HepG2 (cell line): ENCODE data around the gene EYA2. TPM values are rescaled to one million over a fixed set of nuclear protein-coding genes. Genes with fewer than 3 reads are reported as not detected.
A peak's percentile ranks its signal among the peaks of the same experiment; 100 is the strongest.

Experiments used
- ATAC-seq: fragments of 200-7000 bp; cut with Tn5 transposase; 3 replicates; pipeline ENCODE4 v1.9.1; 2020; ENCODE audit warnings: mild to moderate bottlenecking, moderate library complexity
- BruUV-seq: library from RNA; stranded (reverse); fragments of 400-500 nt; replicated peaks from 2 replicates; lab custom pipeline; 2021; lab: Mats Ljungman, UMichigan
- CTCF ChIA-PET: fragments of 300-600 bp; formaldehyde crosslinking; extraction: SDS; loops from one replicate; lab custom pipeline; 2021; ENCODE audit warnings: low total read pairs, inconsistent platforms, low intra/inter-chr PET ratio; lab: Yijun Ruan, JAX
- POLR2A ChIA-PET: fragments of 350-600 bp; sonication (Branson Sonifier 250); formaldehyde crosslinking; loops from one replicate; lab custom pipeline; 2020; ENCODE audit warnings: antibody characterized with exemption, inconsistent platforms; lab: Yijun Ruan, JAX
- DNase-seq: peaks from one replicate; pipeline ENCODE4 v3.0.0-alpha.2; 2015; ENCODE audit warnings: low spot score
- FAIRE-seq: peaks from 3 replicates; lab custom pipeline; 2011; peaks lifted over from hg19 to GRCh38; lab: Jason Lieb, UNC
- H2AFZ ChIP-seq: one replicate; pipeline ENCODE4 v1.6.1; 2011; ENCODE audit warnings: low read length, inconsistent platforms
- H3K27ac ChIP-seq: fragments of 300-600 bp; 3 replicates; pipeline ENCODE4 v1.8.0; 2011; ENCODE audit warnings: mixed run types, mild to moderate bottlenecking, mixed read lengths, low read length, inconsistent platforms; ENCODE audit not compliant: insufficient read depth; ENCODE audit errors: extremely low read length
- H3K27me3 ChIP-seq, 2 experiments: fragments of 200-600 bp in 1 of 2; 2 replicates in 1 of 2; 3 replicates in 1 of 2; pipeline versions ENCODE4 v1.6.0 to v1.8.0; 2011; ENCODE audit warnings: low read length in 2 of 2, mild to moderate bottlenecking in 2 of 2, moderate library complexity in 2 of 2, inconsistent platforms in 1 of 2; ENCODE audit not compliant: insufficient read depth in 2 of 2, control insufficient read depth in 1 of 2
- H3K36me3 ChIP-seq, 2 experiments: fragments of 200-600 bp in 1 of 2; replicated peaks in 1 of 2; 2 replicates in 1 of 2; 3 replicates in 1 of 2; pipeline versions ENCODE4 v1.5.1 to v1.8.0; 2011; ENCODE audit warnings: low read length in 2 of 2, inconsistent platforms in 1 of 2; ENCODE audit not compliant: insufficient read depth in 2 of 2, control insufficient read depth in 1 of 2
- H3K4me1 ChIP-seq: 2 replicates; pipeline ENCODE4 v1.5.1; 2012; ENCODE audit warnings: low read length, inconsistent platforms; ENCODE audit not compliant: insufficient read depth
- H3K4me2 ChIP-seq: 2 replicates; pipeline ENCODE4 v1.6.0; 2011; ENCODE audit warnings: low read depth, low read length, inconsistent platforms
- H3K4me3 ChIP-seq, 3 experiments: fragments of 200-600 bp in 1 of 3; sonication (generic), shearing (Covaris generic) in 1 of 3; replicated peaks in 1 of 3; 2 replicates each; pipeline ENCODE4 v1.5.1; 2011 to 2016; ENCODE audit warnings: low read length in 3 of 3, inconsistent platforms in 2 of 3, low read depth in 2 of 3, mild to moderate bottlenecking in 2 of 3, control low read depth in 1 of 3, mixed read lengths in 1 of 3; ENCODE audit not compliant: insufficient read depth in 1 of 3
- H3K79me2 ChIP-seq: one replicate; pipeline ENCODE4 v1.6.1; 2011; ENCODE audit warnings: low read length, inconsistent platforms; ENCODE audit not compliant: insufficient read depth
- H3K9ac ChIP-seq: 2 replicates; pipeline ENCODE4 v1.6.0; 2011; ENCODE audit warnings: mild to moderate bottlenecking, low read depth, low read length, inconsistent platforms; ENCODE audit not compliant: insufficient read depth
- H3K9me3 ChIP-seq: 2 replicates; pipeline ENCODE4 v1.5.1; 2012; ENCODE audit warnings: mild to moderate bottlenecking, low read length
- H4K20me1 ChIP-seq: 2 replicates; pipeline ENCODE4 v1.6.0; 2011; ENCODE audit warnings: inconsistent platforms, mild to moderate bottlenecking, low read length, moderate library complexity; ENCODE audit not compliant: insufficient read depth
- POLR2A ChIP-seq, 2 experiments: IDR thresholded peaks; 2 replicates each; pipeline ENCODE4 v1.6.1; 2011; ENCODE audit warnings: low read depth in 2 of 2, low read length in 2 of 2, mild to moderate bottlenecking in 1 of 2, moderate library complexity in 1 of 2; ENCODE audit not compliant: insufficient read depth in 1 of 2
- PRPF4 ChIP-seq: fragments of 200-400 bp; formaldehyde crosslinking; IDR thresholded peaks from 2 replicates; pipeline ENCODE4 v1.6.1; 2016; ENCODE audit warnings: low read length, low read depth; ENCODE audit not compliant: poor library complexity, severe bottlenecking
- PTBP1 ChIP-seq: fragments of 200-400 bp; formaldehyde crosslinking; IDR thresholded peaks from 2 replicates; pipeline ENCODE4 v1.6.1; 2018; ENCODE audit warnings: low read length, low read depth; ENCODE audit not compliant: poor library complexity, severe bottlenecking
- RBM22 ChIP-seq: fragments of 200-400 bp; formaldehyde crosslinking; optimal IDR thresholded peaks from 2 replicates; pipeline ENCODE3; 2017; ENCODE audit warnings: mild to moderate bottlenecking, low read length, moderate library complexity
- ZNF354B ChIP-seq: sonication (generic); formaldehyde crosslinking; IDR thresholded peaks from 2 replicates; pipeline ENCODE4 v1.8.0; 2022; ENCODE audit warnings: mild to moderate bottlenecking, missing genetic modification reagents
- WGBS: methylation state at CpG from one replicate; pipeline ENCODE4 v1.1.6; 2017; ENCODE audit warnings: low lambda C conversion rate; 5-methylcytosine and 5-hydroxymethylcytosine counted together
- in situ Hi-C: cut with HindIII; loops from 2 replicates; pipeline ENCODE4 v1.10.0; 2017; ENCODE audit warnings: low pct_unique_long_range_greater_than_20kb; ENCODE audit not compliant: extremely low pct_ligation_motif_present
- intact Hi-C: fragments of 100-400 bp; cut with micrococcal nuclease; formaldehyde crosslinking; loops from one replicate; pipeline ENCODE4 v1.10.0; 2022; ENCODE audit not compliant: unreplicated experiment
- polyA plus RNA-seq, 8 experiments: library from polyadenylated mRNA; depleted of rRNA in 3 of 8; stranded (reverse) in 7 of 8; unstranded in 1 of 8; fragments of >200 nt; fragmentation: Illumina TruSeq in 4 of 8; extraction: Trizol in 4 of 8; gene quantifications; 2 replicates each; pipeline versions ENCODE4 v1.2.1 to v1.2.3, GENCODE V29; 2011 to 2016; ENCODE audit warnings: low read depth in 4 of 8, missing spikeins in 1 of 8, mixed read lengths in 1 of 8; ENCODE audit not compliant: insufficient read depth in 1 of 8
- total RNA-seq, 5 experiments: library from RNA; depleted of rRNA; stranded (reverse); fragments of >200 nt; fragmentation: Illumina TruSeq; extraction: Trizol; gene quantifications; 2 replicates each; pipeline ENCODE4 v1.2.3, GENCODE V29; 2016; ENCODE audit warnings: low read depth in 1 of 5
- TF ChIP-seq, protein P1 (sequence below): sonication (generic); formaldehyde crosslinking; IDR thresholded peaks from 2 replicates; pipeline ENCODE4 v1.5.0; 2020; ENCODE audit warnings: mild to moderate bottlenecking, missing genetic modification reagents, borderline replicate concordance

The EYA2 gene
- total and polyA plus RNA-seq, 2 of the 13 experiments (the other 11 are each of a cell fraction or from before 2014, with no cell fraction given): not detected

DNA sequence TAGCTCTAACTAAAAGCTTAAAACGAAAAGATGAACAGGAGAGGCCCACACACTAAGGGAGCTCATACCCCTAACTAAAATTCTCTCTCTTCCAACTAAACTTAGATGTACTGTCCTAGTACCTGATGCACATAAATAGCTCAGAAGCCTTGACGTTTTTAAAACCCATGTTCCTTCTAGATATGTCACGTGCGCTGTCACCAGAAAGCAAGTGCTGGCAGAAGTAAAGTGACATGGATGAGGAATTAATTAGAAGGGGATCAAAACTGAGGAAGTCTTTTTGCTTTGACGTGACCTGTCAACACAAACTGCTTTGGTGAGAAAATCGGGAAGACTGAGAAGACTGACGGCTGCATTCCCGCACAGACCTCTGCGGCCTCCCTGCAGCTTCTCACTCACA lies 319.3 kb downstream of the EYA2 start:
- ATAC-seq (no peak), FAIRE-seq (no peak), DNase-seq (no peak)
- BruUV-seq: no TSS peak
- H2AFZ ChIP-seq: no peak overlapping the region
- peaks cover 5% of the 10 kb centered on the region for H3K79me2 ChIP-seq
- H3K9me3 ChIP-seq: no peaks in the 10 kb centered on the region
- H3K27me3 ChIP-seq: no peaks in the 10 kb centered on the region; a peak in 1 of 5 replicates
- WGBS: 96% methylated on average over 9 of the region's 9 CpGs
- peaks cover 76 to 94% of the 10 kb centered on the region in 2 experiments for H3K36me3 ChIP-seq
- no peak overlapping the region for H3K4me2 ChIP-seq
- no peak for TF ChIP-seq PRPF4
- TF ChIP-seq, protein P1, sequence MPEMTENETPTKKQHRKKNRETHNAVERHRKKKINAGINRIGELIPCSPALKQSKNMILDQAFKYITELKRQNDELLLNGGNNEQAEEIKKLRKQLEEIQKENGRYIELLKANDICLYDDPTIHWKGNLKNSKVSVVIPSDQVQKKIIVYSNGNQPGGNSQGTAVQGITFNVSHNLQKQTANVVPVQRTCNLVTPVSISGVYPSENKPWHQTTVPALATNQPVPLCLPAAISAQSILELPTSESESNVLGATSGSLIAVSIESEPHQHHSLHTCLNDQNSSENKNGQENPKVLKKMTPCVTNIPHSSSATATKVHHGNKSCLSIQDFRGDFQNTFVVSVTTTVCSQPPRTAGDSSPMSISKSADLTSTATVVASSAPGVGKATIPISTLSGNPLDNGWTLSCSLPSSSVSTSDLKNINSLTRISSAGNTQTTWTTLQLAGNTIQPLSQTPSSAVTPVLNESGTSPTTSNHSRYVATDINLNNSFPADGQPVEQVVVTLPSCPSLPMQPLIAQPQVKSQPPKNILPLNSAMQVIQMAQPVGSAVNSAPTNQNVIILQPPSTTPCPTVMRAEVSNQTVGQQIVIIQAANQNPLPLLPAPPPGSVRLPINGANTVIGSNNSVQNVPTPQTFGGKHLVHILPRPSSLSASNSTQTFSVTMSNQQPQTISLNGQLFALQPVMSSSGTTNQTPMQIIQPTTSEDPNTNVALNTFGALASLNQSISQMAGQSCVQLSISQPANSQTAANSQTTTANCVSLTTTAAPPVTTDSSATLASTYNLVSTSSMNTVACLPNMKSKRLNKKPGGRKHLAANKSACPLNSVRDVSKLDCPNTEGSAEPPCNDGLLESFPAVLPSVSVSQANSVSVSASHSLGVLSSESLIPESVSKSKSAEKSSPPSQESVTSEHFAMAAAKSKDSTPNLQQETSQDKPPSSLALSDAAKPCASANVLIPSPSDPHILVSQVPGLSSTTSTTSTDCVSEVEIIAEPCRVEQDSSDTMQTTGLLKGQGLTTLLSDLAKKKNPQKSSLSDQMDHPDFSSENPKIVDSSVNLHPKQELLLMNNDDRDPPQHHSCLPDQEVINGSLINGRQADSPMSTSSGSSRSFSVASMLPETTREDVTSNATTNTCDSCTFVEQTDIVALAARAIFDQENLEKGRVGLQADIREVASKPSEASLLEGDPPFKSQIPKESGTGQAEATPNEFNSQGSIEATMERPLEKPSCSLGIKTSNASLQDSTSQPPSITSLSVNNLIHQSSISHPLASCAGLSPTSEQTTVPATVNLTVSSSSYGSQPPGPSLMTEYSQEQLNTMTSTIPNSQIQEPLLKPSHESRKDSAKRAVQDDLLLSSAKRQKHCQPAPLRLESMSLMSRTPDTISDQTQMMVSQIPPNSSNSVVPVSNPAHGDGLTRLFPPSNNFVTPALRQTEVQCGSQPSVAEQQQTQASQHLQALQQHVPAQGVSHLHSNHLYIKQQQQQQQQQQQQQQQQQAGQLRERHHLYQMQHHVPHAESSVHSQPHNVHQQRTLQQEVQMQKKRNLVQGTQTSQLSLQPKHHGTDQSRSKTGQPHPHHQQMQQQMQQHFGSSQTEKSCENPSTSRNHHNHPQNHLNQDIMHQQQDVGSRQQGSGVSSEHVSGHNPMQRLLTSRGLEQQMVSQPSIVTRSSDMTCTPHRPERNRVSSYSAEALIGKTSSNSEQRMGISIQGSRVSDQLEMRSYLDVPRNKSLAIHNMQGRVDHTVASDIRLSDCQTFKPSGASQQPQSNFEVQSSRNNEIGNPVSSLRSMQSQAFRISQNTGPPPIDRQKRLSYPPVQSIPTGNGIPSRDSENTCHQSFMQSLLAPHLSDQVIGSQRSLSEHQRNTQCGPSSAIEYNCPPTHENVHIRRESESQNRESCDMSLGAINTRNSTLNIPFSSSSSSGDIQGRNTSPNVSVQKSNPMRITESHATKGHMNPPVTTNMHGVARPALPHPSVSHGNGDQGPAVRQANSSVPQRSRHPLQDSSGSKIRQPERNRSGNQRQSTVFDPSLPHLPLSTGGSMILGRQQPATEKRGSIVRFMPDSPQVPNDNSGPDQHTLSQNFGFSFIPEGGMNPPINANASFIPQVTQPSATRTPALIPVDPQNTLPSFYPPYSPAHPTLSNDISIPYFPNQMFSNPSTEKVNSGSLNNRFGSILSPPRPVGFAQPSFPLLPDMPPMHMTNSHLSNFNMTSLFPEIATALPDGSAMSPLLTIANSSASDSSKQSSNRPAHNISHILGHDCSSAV (CRISPR knock-in tag): no peak
- TF ChIP-seq RBM22: peak; percentile 76
- no peak for TF ChIP-seq PTBP1
- TF ChIP-seq ZNF354B (CRISPR knock-in tag): no peak
- 0 out of 4 replicates have a peak, but pooled peaks of 1 of the 2 experiments have one; percentile 9 for TF ChIP-seq POLR2A (IDR thresholded peaks at IDR 0.05; ENCODE audit: insufficient read depth in 1 of 2, low read depth in 2 of 2, low read length in 2 of 2)
- ChIA-PET CTCF (no interaction called here), POLR2A (no interaction called here)
- no peak overlapping the region for H3K9ac ChIP-seq
- H3K4me1 ChIP-seq: no peaks in the 10 kb centered on the region
- H4K20me1 ChIP-seq: peaks cover 33% of the 10 kb centered on the region; the same call in 1 of the 2 replicates
- no peak overlapping the region for H3K4me3 ChIP-seq
- in situ Hi-C loops (no loop called here), intact Hi-C loops (no loop called here)
- H3K27ac ChIP-seq: no peak overlapping the region
